HEK293 (cell line): ENCODE results near the gene CEP120.

Experiments used
- CTCF ChIA-PET: fragments of 350-600 bp; formaldehyde crosslinking; extraction: SDS; loops from one replicate; lab custom pipeline; 2021; ENCODE audit warnings: antibody characterized with exemption; lab: Yijun Ruan, JAX
- POLR2A ChIA-PET: fragments of 300-600 bp; formaldehyde crosslinking; extraction: SDS; loops from one replicate; lab custom pipeline; 2020; ENCODE audit warnings: antibody characterized with exemption, inconsistent platforms; lab: Yijun Ruan, JAX
- H3K27ac ChIP-seq: fragments of 200-500 bp; sonication (Bioruptor generic); 2 replicates; pipeline ENCODE4 v1.5.1; 2014; ENCODE audit warnings: low read depth, low read length, control low read depth, inconsistent platforms; ENCODE audit errors: extremely low read depth
- H3K36me3 ChIP-seq, 2 experiments: fragments of 200-500 bp in 1 of 2; sonication (Bioruptor generic) in 1 of 2; 1 replicate in 1 of 2; 2 replicates in 1 of 2; pipeline ENCODE4 v1.5.1; 2014 to 2017; ENCODE audit warnings: inconsistent platforms in 2 of 2, low read length in 2 of 2; ENCODE audit not compliant: control insufficient read depth in 2 of 2, insufficient read depth in 1 of 2
- H3K4me1 ChIP-seq: fragments of 200-500 bp; sonication (Bioruptor generic); 2 replicates; pipeline ENCODE4 v1.5.1; 2014; ENCODE audit warnings: mild to moderate bottlenecking, low read length, inconsistent platforms; ENCODE audit not compliant: control insufficient read depth, insufficient read depth
- H3K4me3 ChIP-seq: 2 replicates; pipeline ENCODE4 v1.5.1; 2011; ENCODE audit warnings: low read depth, mild to moderate bottlenecking, control low read depth, low read length, moderate library complexity
- H3K9me3 ChIP-seq: fragments of 200-500 bp; sonication (Bioruptor generic); 2 replicates; pipeline ENCODE4 v1.5.1; 2014; ENCODE audit warnings: low read depth, low read length, inconsistent platforms; ENCODE audit not compliant: control insufficient read depth, insufficient read depth
- HOXA7 ChIP-seq: sonication (generic); formaldehyde crosslinking; IDR thresholded peaks from 2 replicates; pipeline ENCODE4 v1.8.1; 2022; ENCODE audit warnings: missing genetic modification reagents, borderline replicate concordance
- KLF8 ChIP-seq: fragments of 450-650 bp; formaldehyde crosslinking; IDR thresholded peaks from 2 replicates; pipeline ENCODE4 v1.5.1; 2016; ENCODE audit warnings: missing biosample characterization, missing genetic modification characterization
- PRDM6 ChIP-seq: fragments of 450-650 bp; formaldehyde crosslinking; IDR thresholded peaks from 2 replicates; pipeline ENCODE4 v1.5.1; 2017; ENCODE audit warnings: missing biosample characterization, missing genetic modification characterization
- SETDB1 ChIP-seq: IDR thresholded peaks from one replicate; pipeline ENCODE4 v1.6.1; 2017; ENCODE audit warnings: mild to moderate bottlenecking, low read length, moderate library complexity, mixed read lengths; ENCODE audit not compliant: insufficient read length
- ZBTB48 ChIP-seq: fragments of 450-650 bp; formaldehyde crosslinking; IDR thresholded peaks from 2 replicates; pipeline ENCODE4 v1.5.1; 2016; ENCODE audit warnings: missing biosample characterization, missing genetic modification characterization
- ZFP3 ChIP-seq: fragments of 450-650 bp; formaldehyde crosslinking; IDR thresholded peaks from 2 replicates; pipeline ENCODE4 v1.5.1; 2016; ENCODE audit warnings: low read depth, missing biosample characterization, missing genetic modification characterization
- ZNF121 ChIP-seq: fragments of 450-650 bp; formaldehyde crosslinking; IDR thresholded peaks from 2 replicates; pipeline ENCODE4 v1.5.1; 2016; ENCODE audit warnings: missing biosample characterization, missing genetic modification characterization
- ZNF133 ChIP-seq: fragments of 450-650 bp; formaldehyde crosslinking; IDR thresholded peaks from 2 replicates; pipeline ENCODE4 v1.5.1; 2016; ENCODE audit warnings: missing biosample characterization, missing genetic modification characterization
- ZNF140 ChIP-seq: fragments of 450-650 bp; formaldehyde crosslinking; IDR thresholded peaks from 2 replicates; pipeline ENCODE4 v1.5.1; 2016; ENCODE audit warnings: missing biosample characterization, missing genetic modification characterization
- ZNF350 ChIP-seq: fragments of 450-650 bp; formaldehyde crosslinking; IDR thresholded peaks from 2 replicates; pipeline ENCODE4 v1.5.0; 2017; ENCODE audit warnings: missing biosample characterization, mild to moderate bottlenecking, missing genetic modification characterization
- ZNF37A ChIP-seq: fragments of 450-650 bp; IDR thresholded peaks from 2 replicates; pipeline ENCODE4 v1.5.1; 2018; ENCODE audit warnings: missing biosample characterization, missing genetic modification characterization
- ZNF398 ChIP-seq: fragments of 450-650 bp; formaldehyde crosslinking; IDR thresholded peaks from 2 replicates; pipeline ENCODE4 v1.5.1; 2017; ENCODE audit warnings: missing biosample characterization, missing genetic modification characterization
- ZNF416 ChIP-seq: fragments of 450-650 bp; formaldehyde crosslinking; IDR thresholded peaks from 2 replicates; pipeline ENCODE4 v1.5.1; 2016; ENCODE audit warnings: missing biosample characterization, missing genetic modification characterization
- ZNF501 ChIP-seq: fragments of 450-650 bp; formaldehyde crosslinking; IDR thresholded peaks from 2 replicates; pipeline ENCODE4 v1.5.1; 2016; ENCODE audit warnings: missing biosample characterization, missing genetic modification characterization
- ZNF549 ChIP-seq: fragments of 450-650 bp; IDR thresholded peaks from 2 replicates; pipeline ENCODE4 v1.5.1; 2018; ENCODE audit warnings: missing biosample characterization, missing genetic modification characterization, mild to moderate bottlenecking, inconsistent platforms, moderate library complexity
- ZNF580 ChIP-seq: fragments of 450-650 bp; formaldehyde crosslinking; IDR thresholded peaks from 2 replicates; pipeline ENCODE4 v1.5.1; 2016; ENCODE audit warnings: missing biosample characterization, missing genetic modification characterization
- ZNF692 ChIP-seq: fragments of 450-650 bp; formaldehyde crosslinking; IDR thresholded peaks from 2 replicates; pipeline ENCODE4 v1.5.1; 2016; ENCODE audit warnings: missing biosample characterization, missing genetic modification characterization
- ZNF792 ChIP-seq: fragments of 450-650 bp; formaldehyde crosslinking; IDR thresholded peaks from 2 replicates; pipeline ENCODE4 v1.5.1; 2016; ENCODE audit warnings: missing biosample characterization, missing genetic modification characterization
- ZNF843 ChIP-seq: fragments of 450-650 bp; formaldehyde crosslinking; IDR thresholded peaks from 2 replicates; pipeline ENCODE4 v1.5.1; 2016; ENCODE audit warnings: missing biosample characterization, missing genetic modification characterization

CEP120 gene

GRCh38 chr5:123297866-123298265 is 125.3 kb downstream of the CEP120 start:
- no peak overlapping the region for H3K27ac ChIP-seq
- no peaks in the 10 kb centered on the region for H3K4me1 ChIP-seq
- POLR2A ChIA-PET: no interaction called here
- H3K4me3 ChIP-seq: no peak overlapping the region
- no peak for TF ChIP-seq ZFP3 (tag by site-specific recombination)
- TF ChIP-seq ZNF140 (tag by site-specific recombination): no peak
- no peak for TF ChIP-seq HOXA7
- TF ChIP-seq ZNF133 (tag by site-specific recombination): no peak
- TF ChIP-seq ZNF549: peak; percentile 98
- no peak for TF ChIP-seq ZNF121
- no peak for TF ChIP-seq ZBTB48 (tag by site-specific recombination)
- no peak for TF ChIP-seq KLF8 (tag by site-specific recombination)
- no peak for TF ChIP-seq ZNF792 (tag by site-specific recombination)
- TF ChIP-seq ZNF416 (tag by site-specific recombination): no peak
- no peak for TF ChIP-seq ZNF843 (tag by site-specific recombination)
- TF ChIP-seq ZNF580 (tag by site-specific recombination): no peak
- TF ChIP-seq ZNF37A (tag by site-specific recombination): no peak
- peak; percentile 48 for TF ChIP-seq SETDB1
- TF ChIP-seq ZNF501 (tag by site-specific recombination): no peak
- TF ChIP-seq ZNF398 (tag by site-specific recombination): no peak
- no peak for TF ChIP-seq ZNF350 (tag by site-specific recombination)
- H3K36me3 ChIP-seq: no peaks in the 10 kb centered on the region
- CTCF ChIA-PET: no interaction called here
- no peaks in the 10 kb centered on the region; the same call in 1 of the 2 replicates for H3K9me3 ChIP-seq

- no peak for TF ChIP-seq ZNF692 (tag by site-specific recombination)
- 0 out of 2 replicates have a peak, but pooled peaks have one; percentile 5 for TF ChIP-seq PRDM6
- no peaks in the 10 kb centered on the region for H3K36me3 ChIP-seq
- no peak overlapping the region for H3K27ac ChIP-seq
- H3K4me3 ChIP-seq: no peak overlapping the region
- no peaks in the 10 kb centered on the region; the same call in 1 of the 2 replicates for H3K9me3 ChIP-seq
- POLR2A ChIA-PET: no interaction called here
- H3K4me1 ChIP-seq: no peaks in the 10 kb centered on the region
- CTCF ChIA-PET: interaction anchor here (1.0 kb wide), 1 partner anchor 14 kb away, joined by 4 read pairs; no protein-coding TSS in a partner anchor
Observed at GRCh38 chr5:123297198-123297831, 125.9 kb downstream of the CEP120 start.
